Stimulated activated naive B cell treated with anti-CD40 and anti-IgM and Interleukin-4, amounts not matched to agents 10 μg/mL and 1 μg/mL and 100 μg/mL, for 72 hours (primary cell): Measurements from ENCODE around the gene SCAMP3.
"Not testable (repeated sequence)": the region's sequence is repeated elsewhere in the genome, so short reads cannot be mapped to it uniquely, and the experiment has no call there.

Experiments
- ATAC-seq, 2 donors: fragments of 150-1000 bp; cut with Tn5 transposase; replicated peaks; 2 replicates each; pipeline ENCODE4 v1.10.0; 2021; ENCODE audit warnings: moderate library complexity in 1 of 2
- DNase-seq: peaks from one replicate; pipeline ENCODE4 v3.0.0; 2021
- H3K27ac Mint-ChIP-seq: one replicate; pipeline ENCODE4 v1.8.0; 2022; ENCODE audit warnings: mild to moderate bottlenecking, mixed read lengths
- H3K27me3 Mint-ChIP-seq, 2 donors: one replicate each; pipeline ENCODE4 v1.8.0; 2022; ENCODE audit warnings: mixed read lengths in 2 of 2
- H3K36me3 Mint-ChIP-seq, 2 donors: one replicate each; pipeline ENCODE4 v1.8.0; 2022; ENCODE audit warnings: mixed read lengths in 2 of 2, mild to moderate bottlenecking in 1 of 2
- H3K4me1 Mint-ChIP-seq, 2 donors: one replicate each; pipeline ENCODE4 v1.8.0; 2022; ENCODE audit warnings: mixed read lengths in 2 of 2, mild to moderate bottlenecking in 1 of 2
- H3K4me3 Mint-ChIP-seq, 2 donors: one replicate each; pipeline ENCODE4 v1.8.0; 2022; ENCODE audit warnings: mild to moderate bottlenecking in 2 of 2, mixed read lengths in 2 of 2, moderate library complexity in 1 of 2
- H3K9me3 Mint-ChIP-seq, 2 donors: one replicate each; pipeline ENCODE4 v1.8.0; 2022; ENCODE audit warnings: mixed read lengths in 2 of 2, mild to moderate bottlenecking in 1 of 2

SCAMP3 gene

DNA sequence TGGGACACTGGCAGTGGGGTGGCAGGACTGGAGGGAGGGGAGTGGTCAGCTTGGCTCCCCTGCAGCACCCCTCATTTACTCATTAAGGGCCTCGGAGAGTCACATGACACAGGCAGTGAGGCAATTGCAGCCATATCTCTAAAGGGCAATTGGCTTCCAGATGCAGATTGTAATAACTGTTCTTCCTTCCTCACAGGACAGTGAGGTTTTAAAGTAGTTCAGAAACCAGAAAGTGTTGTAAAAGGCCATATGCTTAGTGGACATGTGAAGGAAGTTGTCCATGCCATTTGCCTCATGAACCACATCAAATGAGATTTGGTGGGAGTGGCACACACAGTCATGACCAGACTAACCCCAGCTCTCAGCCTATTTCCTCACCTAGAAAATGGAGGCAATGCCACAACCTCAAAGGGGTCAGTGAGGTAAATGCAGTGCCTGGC is 42.5 kb downstream of the SCAMP3 start:
- peak overlapping the region; percentile 51 for H3K27ac Mint-ChIP-seq
- H3K4me3 Mint-ChIP-seq, result no peak overlapping the region
- H3K36me3 Mint-ChIP-seq, result peaks cover 5 to 12% of the 10 kb centered on the region in 2 donors
- no peak for DNase-seq
- peaks cover 15 to 27% of the 10 kb centered on the region in 2 donors for H3K4me1 Mint-ChIP-seq
- H3K9me3 Mint-ChIP-seq, result no peaks in the 10 kb centered on the region
- H3K27me3 Mint-ChIP-seq, result no peaks in the 10 kb centered on the region
- ATAC-seq, result peak; percentile 18 to 29

- DNase-seq (no peak), ATAC-seq (no peak)
- H3K4me1 Mint-ChIP-seq, result peaks cover 10 to 21% of the 10 kb centered on the region in 2 donors
- H3K27me3 Mint-ChIP-seq, result no peaks in the 10 kb centered on the region
- no peak overlapping the region for H3K4me3 Mint-ChIP-seq
- H3K27ac Mint-ChIP-seq, result peak overlapping the region; percentile 51
- H3K9me3 Mint-ChIP-seq, result no peaks in the 10 kb centered on the region
- H3K36me3 Mint-ChIP-seq, result peaks cover 5 to 12% of the 10 kb centered on the region in 2 donors
Observed at GRCh38 chr1:155218854-155219591, 43.1 kb downstream of the SCAMP3 start.

DNA sequence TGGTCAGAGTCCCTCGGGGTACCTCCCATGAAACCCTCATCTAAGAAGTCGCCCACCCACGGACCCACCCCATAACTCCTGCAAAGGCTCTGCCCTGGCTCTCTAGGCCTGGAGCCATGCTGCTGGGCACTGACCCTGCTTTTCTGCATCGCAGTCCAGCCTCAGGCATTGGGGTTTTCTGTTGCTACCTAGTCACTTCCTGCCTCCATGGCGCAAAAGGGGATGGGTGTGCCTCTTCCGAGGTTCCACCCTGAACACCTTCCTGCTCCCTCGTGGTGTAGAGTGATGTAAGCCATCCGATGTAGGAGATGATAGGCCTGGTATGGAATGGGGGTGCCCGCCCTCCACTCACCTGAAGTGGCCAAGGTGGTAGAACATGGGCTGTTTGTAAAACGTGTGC is 47.5 kb downstream of the SCAMP3 start:
- Mint-ChIP-seq H3K4me1 (peaks cover 8 to 15% of the 10 kb centered on the region in 2 donors), H3K36me3 (peaks cover 5 to 21% of the 10 kb centered on the region in 2 donors)
- not testable (repeated sequence) for DNase-seq, H3K9me3 Mint-ChIP-seq, H3K27ac Mint-ChIP-seq, H3K27me3 Mint-ChIP-seq, H3K4me3 Mint-ChIP-seq, ATAC-seq

GRCh38 chr1:155212051-155212440 is 50.1 kb downstream of the SCAMP3 start:
- H3K9me3 Mint-ChIP-seq, ATAC-seq, H3K27ac Mint-ChIP-seq, H3K4me3 Mint-ChIP-seq, H3K27me3 Mint-ChIP-seq, DNase-seq: not testable (repeated sequence)
- peaks cover 7 to 21% of the 10 kb centered on the region in 2 donors for H3K36me3 Mint-ChIP-seq
- peaks cover 17 to 28% of the 10 kb centered on the region in 2 donors for H3K4me1 Mint-ChIP-seq

DNA sequence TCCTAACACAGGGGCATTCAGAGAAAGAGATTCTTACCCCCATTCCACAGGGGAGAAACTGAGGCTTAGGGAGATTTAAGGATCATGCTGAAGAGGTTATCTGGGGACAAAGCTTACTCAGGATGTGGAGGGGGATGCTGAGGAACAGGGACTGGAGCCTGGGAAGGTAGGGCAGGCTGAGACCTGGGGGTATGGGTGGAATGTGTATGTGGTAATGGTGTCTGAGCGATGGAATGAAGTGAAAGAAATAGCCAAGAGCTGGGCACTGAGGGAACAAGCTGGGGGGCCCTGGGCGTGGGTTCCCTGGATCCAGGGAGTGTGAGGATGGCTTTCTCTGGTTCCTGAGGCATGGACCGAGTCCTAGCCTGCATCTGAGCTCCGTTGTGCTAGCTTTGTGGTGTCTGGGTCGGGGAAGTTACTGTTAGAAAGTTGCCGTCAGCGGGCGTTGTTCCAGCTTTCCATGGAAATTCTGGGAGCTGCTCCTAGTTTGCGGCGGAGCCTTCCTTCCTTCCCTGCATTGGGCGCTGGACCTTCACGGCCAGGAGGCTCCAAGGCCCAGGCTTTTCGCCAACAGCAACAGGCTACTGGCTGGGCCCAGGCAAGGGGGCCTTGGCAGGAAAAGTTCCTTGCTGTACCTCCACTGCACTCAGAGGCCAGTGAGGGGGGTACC is 50.6 kb downstream of the SCAMP3 start:
- H3K4me3 Mint-ChIP-seq, H3K9me3 Mint-ChIP-seq, DNase-seq, ATAC-seq, H3K27ac Mint-ChIP-seq, H3K27me3 Mint-ChIP-seq: not testable (repeated sequence)
- Mint-ChIP-seq H3K36me3 (peaks cover 7 to 20% of the 10 kb centered on the region in 2 donors), H3K4me1 (peaks cover 21 to 31% of the 10 kb centered on the region in 2 donors)

DNA sequence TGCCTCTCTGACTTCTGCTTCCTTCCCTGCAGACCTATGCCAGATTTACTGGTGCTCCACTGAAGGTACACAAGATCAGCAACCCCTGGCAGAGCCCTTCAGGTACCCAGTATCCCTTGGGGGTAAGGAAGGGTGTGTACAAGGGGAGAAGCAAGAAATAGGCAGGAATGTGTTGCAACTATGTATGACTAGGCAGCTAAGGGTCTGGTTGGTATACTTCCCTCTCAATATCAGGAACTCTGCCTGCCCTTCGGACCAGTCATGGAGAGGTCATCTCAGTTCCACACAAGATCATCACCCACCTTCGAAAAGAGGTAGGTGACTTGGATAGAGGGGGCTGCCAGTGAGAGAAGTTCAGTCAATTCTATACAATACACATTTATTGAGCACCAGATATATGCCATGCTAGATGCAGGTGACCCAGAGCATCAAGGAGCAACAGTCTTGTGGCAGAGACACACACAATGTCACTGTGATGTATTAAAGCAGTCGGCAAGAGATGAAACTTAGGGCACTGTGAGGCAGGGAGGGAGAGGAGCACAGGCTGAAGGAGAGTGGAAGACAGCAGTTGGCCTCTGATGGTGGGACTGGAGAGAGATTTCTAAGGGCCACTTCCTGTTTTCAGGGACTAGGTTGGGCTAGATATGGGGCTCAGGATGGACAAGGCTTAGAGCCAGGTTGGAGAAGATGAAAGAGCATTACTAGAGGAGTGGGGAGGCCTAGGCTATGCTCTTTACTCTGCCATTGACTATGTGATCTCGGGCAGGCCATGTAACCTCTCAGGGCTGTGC is 51.7 kb downstream of the SCAMP3 start:
- H3K27ac Mint-ChIP-seq, result no peak overlapping the region
- no peaks in the 10 kb centered on the region for H3K27me3 Mint-ChIP-seq
- peaks cover 5 to 14% of the 10 kb centered on the region in 2 donors for H3K36me3 Mint-ChIP-seq
- DNase-seq, result no peak
- no peak overlapping the region for H3K4me3 Mint-ChIP-seq
- H3K4me1 Mint-ChIP-seq, result peaks cover 21 to 31% of the 10 kb centered on the region in 2 donors
- no peak for ATAC-seq
- no peaks in the 10 kb centered on the region for H3K9me3 Mint-ChIP-seq

- DNase-seq (no peak), ATAC-seq (no peak)
- H3K27ac Mint-ChIP-seq, result peak overlapping the region; percentile 97
- no peaks in the 10 kb centered on the region for H3K9me3 Mint-ChIP-seq
- H3K4me3 Mint-ChIP-seq, result peak overlapping the region; percentile 94 to 99
- peaks cover 2 to 9% of the 10 kb centered on the region in 2 donors for H3K36me3 Mint-ChIP-seq
- H3K27me3 Mint-ChIP-seq, result no peaks in the 10 kb centered on the region
- peaks cover 21 to 31% of the 10 kb centered on the region in 2 donors for H3K4me1 Mint-ChIP-seq
Observed at GRCh38 chr1:155209312-155209721, 52.8 kb downstream of the SCAMP3 start.

DNA sequence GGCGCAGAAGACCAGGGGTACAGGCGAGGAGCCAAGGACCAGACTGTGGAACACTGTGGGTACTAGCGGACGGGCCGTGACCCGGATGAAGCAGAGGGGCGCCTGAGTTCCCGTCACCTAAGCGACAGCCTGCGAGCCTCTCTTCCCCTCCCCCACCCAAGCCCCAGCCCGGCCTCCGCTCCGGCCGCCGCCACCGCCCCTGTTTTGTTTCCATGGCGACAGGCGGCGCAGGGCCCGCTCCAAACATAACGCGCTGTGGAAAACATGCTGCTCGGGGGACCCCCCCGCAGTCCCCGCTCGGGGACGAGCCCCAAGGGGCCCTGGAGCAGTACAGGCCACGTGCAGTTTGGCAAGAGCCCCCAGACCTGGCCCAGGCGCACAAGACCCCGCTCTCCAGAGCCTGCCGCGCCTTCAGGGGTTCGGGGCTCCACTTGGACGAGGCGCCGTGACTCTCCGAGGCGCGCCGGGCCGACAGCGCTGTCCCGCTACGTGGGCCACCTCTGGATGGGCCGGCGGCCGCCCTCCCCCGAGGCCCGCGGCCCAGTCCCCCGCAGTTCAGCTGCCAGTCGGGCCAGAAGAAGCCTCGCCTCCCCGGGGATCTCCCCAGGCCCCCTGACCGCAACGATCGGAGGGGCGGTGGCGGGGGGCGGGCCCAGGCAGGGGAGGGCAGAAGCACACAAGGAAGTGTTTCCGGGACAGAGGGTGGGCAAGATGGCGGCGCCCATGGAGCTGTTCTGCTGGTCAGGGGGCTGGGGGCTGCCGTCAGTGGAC is 53.4 kb downstream of the SCAMP3 start, which contains the start of gene MTX1:
Gene MTX1 (plus strand): TSS at position 155 of the 771 bp plus-strand sequence. CDS start 110 bp downstream, at position 265.
- Mint-ChIP-seq H3K27me3 (no peaks in the 10 kb centered on the region), H3K27ac (peak within 1 kb of the TSS; percentile 97), H3K9me3 (no peaks in the 10 kb centered on the region), H3K36me3 (peaks cover 2 to 9% of the 10 kb centered on the region in 2 donors), H3K4me1 (peaks cover 21 to 31% of the 10 kb centered on the region in 2 donors), H3K4me3 (peak within 1 kb of the TSS; percentile 94 to 99)
- DNase-seq (peak; percentile 83), ATAC-seq (peak; percentile 82 to 87)

DNA sequence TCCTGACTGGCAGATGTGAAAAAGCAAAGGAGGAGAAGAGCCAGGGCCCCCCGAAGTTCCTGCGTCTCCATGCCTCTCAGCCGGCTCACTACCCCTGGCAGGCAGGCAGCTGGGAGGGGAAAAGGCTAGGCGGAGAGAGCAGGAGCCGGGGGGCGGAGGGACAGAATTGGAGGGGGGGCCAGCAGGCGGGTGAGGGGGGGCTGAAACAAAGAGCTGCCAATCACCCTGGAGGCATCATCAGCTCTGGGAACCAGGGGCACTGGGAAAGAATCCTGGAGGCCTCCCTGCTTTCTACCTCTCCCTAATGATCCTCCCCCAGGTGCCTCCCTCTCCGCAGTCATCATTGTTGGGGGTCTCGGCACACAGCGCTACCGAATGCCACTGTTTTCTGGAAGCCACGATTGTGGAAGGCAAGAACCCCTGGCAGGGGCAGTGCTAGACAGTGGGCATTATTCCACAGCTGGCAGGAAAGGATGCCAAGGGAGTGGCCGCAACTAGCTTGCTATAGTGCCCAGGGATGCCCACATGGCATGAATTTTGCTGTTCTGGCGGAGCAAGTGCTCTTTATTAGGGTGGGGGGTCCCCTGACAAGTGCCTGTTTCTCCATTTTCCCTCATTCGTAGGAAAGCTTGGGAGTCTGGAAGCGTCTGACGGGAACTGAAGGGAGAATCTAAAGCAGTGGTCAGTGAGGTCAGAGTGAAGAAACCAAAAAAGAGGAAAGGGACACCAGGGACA is 54.2 kb downstream of the SCAMP3 start, which contains the start of gene THBS3:
Gene THBS3 (minus strand): TSS at position 92 of the 735 bp plus-strand sequence. CDS start 21 bp downstream, at position 71.
- no peak for ATAC-seq
- no peak for DNase-seq
- Mint-ChIP-seq H3K27me3 (no peaks in the 10 kb centered on the region), H3K4me1 (peaks cover 21 to 31% of the 10 kb centered on the region in 2 donors), H3K27ac (peak within 1 kb of the TSS; percentile 97), H3K36me3 (peaks cover 2 to 9% of the 10 kb centered on the region in 2 donors), H3K9me3 (no peaks in the 10 kb centered on the region), H3K4me3 (peak within 1 kb of the TSS; percentile 94 to 99)

DNA sequence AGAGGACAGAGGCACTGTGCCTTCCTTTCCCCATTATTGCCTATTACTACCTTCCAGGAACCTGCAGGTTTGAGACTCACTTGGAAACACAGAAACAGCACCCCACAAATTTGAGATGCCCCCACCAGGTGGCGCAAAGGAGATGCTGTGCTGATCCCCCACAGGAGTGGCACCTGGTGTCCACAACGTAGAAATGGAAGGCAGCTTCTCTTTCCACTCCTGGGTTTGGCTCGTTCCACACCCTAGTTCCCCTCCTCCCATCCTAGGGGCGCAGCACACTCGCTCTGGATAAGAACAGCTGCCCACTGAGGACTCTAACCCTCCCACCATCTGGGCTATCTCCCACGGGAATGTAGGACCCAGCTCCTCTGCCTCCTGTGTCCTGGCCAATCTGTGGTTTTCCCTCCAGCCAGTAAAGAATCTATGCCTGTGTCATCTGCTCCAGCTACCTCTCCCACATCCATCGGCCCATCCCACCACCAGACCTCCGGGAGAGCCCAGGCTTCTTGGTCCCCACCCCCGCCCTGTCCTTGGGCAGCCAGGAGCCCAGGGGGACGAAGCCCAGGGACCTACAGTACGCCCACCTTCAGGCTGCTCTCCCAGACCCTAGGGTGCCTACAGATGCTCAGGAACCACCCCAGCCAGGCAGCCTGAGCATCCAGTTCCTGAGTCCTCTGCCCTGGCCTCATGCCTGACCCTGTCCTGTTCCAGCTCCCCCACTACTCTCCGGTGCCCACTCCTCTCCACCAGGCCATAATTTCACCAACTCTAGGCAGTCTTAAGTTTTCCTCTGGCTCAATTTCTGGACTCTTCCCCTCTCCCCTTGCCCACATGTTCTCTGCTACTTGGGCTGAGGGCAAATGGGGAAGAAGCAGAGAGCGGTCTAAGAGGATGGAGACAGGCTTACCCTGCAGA is 55.0 kb downstream of the SCAMP3 start:
- ATAC-seq, result peak; percentile 53 to 59
- H3K4me3 Mint-ChIP-seq, result peak overlapping the region; percentile 40 to 55
- H3K36me3 Mint-ChIP-seq, result peaks cover 6 to 9% of the 10 kb centered on the region in 2 donors
- no peaks in the 10 kb centered on the region for H3K27me3 Mint-ChIP-seq
- peak overlapping the region; percentile 16 for H3K27ac Mint-ChIP-seq
- H3K9me3 Mint-ChIP-seq, result no peaks in the 10 kb centered on the region
- peak; percentile 80 for DNase-seq
- peaks cover 21 to 31% of the 10 kb centered on the region in 2 donors for H3K4me1 Mint-ChIP-seq
